ENCODE measurements around the gene MVB12B. TPM values are rescaled to one million over a fixed set of nuclear protein-coding genes. Genes with fewer than 3 reads are reported as not detected.
A peak's percentile ranks its signal among the peaks of the same experiment; 100 is the strongest.

MVB12B gene
- total and polyA plus RNA-seq, 7 donors: 1.5 to 25.6 (median 11.6) TPM

GRCh38 chr9:126490871-126491567 is 164.4 kb downstream of the MVB12B start:
- DNase-seq (peak in 1 of 2 donors; percentile 9), ATAC-seq (peak; percentile 55 to 87 (median 72))
- intact Hi-C loops (cut with DNase I): loop anchor here (2.0 to 5.0 kb wide), 3 partner anchors 94 to 188 kb away; no protein-coding TSS in a partner anchor
- peak; percentile 94 for TF ChIP-seq CTCF (IDR thresholded peaks at IDR 0.05)
- Histone ChIP-seq H3K27ac (no peak overlapping the region), H3K36me3 (ENCODE audit: insufficient read depth in 1 of 2, low read depth in 1 of 2) (no peaks in the 10 kb centered on the region), H3K27me3 (ENCODE audit: insufficient read depth in 3 of 3, low read length in 2 of 3) (no peaks in the 10 kb centered on the region), H3K9me3 (no peaks in the 10 kb centered on the region), H3K4me1 (no peaks in the 10 kb centered on the region), H3K4me3 (no peak overlapping the region)
- 59 to 63% (median 60%) methylated on average over 20 of the region's 20 CpGs for WGBS, 3 donors

GRCh38 chr9:126491568-126491879 is 164.9 kb downstream of the MVB12B start:
- ATAC-seq (no peak), DNase-seq (no peak)
- Histone ChIP-seq H3K4me1 (no peaks in the 10 kb centered on the region), H3K9me3 (no peaks in the 10 kb centered on the region), H3K27me3 (ENCODE audit: insufficient read depth in 3 of 3, low read length in 2 of 3) (no peaks in the 10 kb centered on the region), H3K27ac (no peak overlapping the region), H3K36me3 (ENCODE audit: insufficient read depth in 1 of 2, low read depth in 1 of 2) (no peaks in the 10 kb centered on the region), H3K4me3 (no peak overlapping the region)
- WGBS, 3 donors: 69 to 71% (median 71%) methylated on average over 3 of the region's 3 CpGs
- TF ChIP-seq CTCF (IDR thresholded peaks at IDR 0.05): no peak
- intact Hi-C loops (cut with DNase I): loop anchor here (2.0 to 5.0 kb wide), 3 partner anchors 94 to 189 kb away; no protein-coding TSS in a partner anchor

GRCh38 chr9:126491949-126492348 is 165.3 kb downstream of the MVB12B start:
- H3K4me1 ChIP-seq: no peaks in the 10 kb centered on the region
- ATAC-seq (no peak), DNase-seq (peak in 1 of 2 donors; percentile 2)
- intact Hi-C loops (cut with DNase I): loop anchor here (2.0 to 5.0 kb wide), 3 partner anchors 95 to 189 kb away; no protein-coding TSS in a partner anchor
- no peaks in the 10 kb centered on the region for H3K27me3 ChIP-seq (ENCODE audit: insufficient read depth in 3 of 3, low read length in 2 of 3)
- no peak overlapping the region for H3K27ac ChIP-seq
- TF ChIP-seq CTCF (IDR thresholded peaks at IDR 0.05): no peak
- 86 to 92% (median 91%) methylated on average over 10 of the region's 10 CpGs for WGBS, 3 donors
- no peaks in the 10 kb centered on the region for H3K36me3 ChIP-seq (ENCODE audit: insufficient read depth in 1 of 2, low read depth in 1 of 2)
- H3K4me3 ChIP-seq: no peak overlapping the region
- H3K9me3 ChIP-seq: no peaks in the 10 kb centered on the region

GRCh38 chr9:126494264-126494663 is 167.6 kb downstream of the MVB12B start:
- peak in 1 of 2 donors; percentile 1 for DNase-seq
- 93 to 99% (median 95%) methylated on average over 6 of the region's 6 CpGs for WGBS, 3 donors

More at GRCh38 chr9:126494264-126494663, 167.6 kb downstream of the MVB12B start:
- TF ChIP-seq CTCF (IDR thresholded peaks at IDR 0.05): no peak
- Histone ChIP-seq H3K27ac (no peak overlapping the region), H3K36me3 (ENCODE audit: insufficient read depth in 1 of 2, low read depth in 1 of 2) (no peaks in the 10 kb centered on the region), H3K4me3 (no peak overlapping the region), H3K9me3 (no peaks in the 10 kb centered on the region), H3K27me3 (ENCODE audit: insufficient read depth in 3 of 3, low read length in 2 of 3) (no peaks in the 10 kb centered on the region), H3K4me1 (no peaks in the 10 kb centered on the region)
- intact Hi-C loops (cut with DNase I): loop anchor here (5.0 kb wide), 2 partner anchors 97 to 177 kb away; no protein-coding TSS in a partner anchor
- ATAC-seq: no peak

Data from psoas muscle (tissue), 8 donors.